RPMI8226 (cell line): ENCODE data around the gene DGCR2.
"Not testable (repeated sequence)": the region's sequence is repeated elsewhere in the genome, so short reads cannot be mapped to it uniquely, and the experiment has no call there.

Experiments
- DNase-seq: peaks from one replicate; pipeline ENCODE4 v3.0.0-alpha.2; 2015

Gene DGCR2

DNA sequence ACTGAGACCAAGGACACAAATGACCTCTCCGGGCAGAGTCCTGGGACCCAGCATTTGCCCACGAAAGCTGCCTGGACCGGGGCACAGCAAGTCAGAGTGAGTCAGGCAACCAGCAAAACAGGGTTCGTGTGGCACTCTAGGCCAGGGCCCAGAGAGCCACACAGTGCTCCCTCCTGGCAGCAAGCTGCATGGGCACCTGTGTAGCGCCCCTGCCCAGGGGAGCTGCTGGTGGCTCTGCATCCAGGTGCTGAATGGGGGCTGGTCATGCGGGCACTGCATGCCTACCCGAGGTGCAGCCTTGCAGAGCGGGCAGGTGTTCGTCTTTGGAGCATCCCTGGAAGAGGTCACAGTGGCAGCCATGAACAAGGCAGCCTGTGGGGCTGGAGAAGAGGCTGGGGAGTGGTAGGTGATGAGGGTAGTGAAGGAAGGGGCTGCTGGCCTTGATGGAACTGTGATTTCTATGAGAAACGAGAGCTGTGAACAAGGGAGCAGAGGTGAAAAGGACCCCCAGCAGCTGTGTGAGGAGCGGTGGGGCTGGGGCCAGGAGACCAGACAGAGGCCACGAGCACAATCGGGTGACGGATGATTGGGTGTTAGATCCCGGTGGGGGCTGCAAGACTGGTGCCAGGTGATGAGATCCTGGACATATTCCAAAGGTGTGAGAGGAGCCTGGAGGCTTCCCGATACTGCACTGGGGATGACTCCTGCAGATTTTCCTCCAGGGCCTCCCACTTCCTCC lies 63.3 kb downstream of the DGCR2 start:
- no peak for DNase-seq

DNA sequence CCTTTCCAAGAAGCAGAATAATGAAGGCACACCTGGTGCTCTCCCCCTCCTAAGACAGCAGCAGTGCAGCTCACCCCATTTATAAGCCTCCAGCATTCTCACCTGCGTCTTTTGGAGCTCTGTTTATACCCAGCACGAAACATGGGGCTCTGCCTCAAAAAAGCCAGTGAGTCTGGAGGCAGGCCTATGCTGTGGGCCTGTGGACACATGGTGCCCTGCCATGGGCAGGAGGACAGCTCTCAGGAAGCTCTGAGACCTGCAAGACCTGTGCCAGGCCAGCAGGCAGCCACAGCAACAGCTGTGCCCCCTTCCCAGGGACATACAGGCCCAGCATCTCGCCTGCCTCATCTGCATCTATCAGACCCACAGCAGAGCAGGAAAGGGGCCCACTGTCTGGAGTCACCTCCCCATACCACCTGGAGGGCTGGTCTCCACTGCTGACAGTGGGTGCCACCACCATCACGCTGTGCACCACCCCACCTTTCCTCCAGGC lies 64.2 kb downstream of the DGCR2 start:
- DNase-seq, result no peak

DNA sequence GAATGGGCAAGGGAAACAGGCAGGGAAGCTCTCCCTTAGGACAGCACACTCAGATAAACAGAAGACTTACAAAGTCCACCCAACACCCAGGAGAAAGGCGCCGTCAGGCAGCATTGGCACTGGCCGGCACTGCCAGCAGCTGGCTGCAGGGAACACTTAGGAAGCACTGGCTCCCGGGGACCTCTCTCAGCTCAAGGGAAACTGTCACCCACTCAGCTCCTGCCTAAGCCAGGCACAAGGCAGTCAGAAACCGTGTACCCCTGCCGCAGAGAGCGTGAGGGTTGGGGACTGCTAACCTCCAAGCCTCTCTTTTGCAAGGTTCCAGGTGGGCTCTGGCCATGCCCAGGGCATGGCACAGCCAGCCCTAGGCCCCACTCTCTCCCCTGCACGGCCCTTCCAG lies 64.7 kb downstream of the DGCR2 start:
- no peak for DNase-seq

DNA sequence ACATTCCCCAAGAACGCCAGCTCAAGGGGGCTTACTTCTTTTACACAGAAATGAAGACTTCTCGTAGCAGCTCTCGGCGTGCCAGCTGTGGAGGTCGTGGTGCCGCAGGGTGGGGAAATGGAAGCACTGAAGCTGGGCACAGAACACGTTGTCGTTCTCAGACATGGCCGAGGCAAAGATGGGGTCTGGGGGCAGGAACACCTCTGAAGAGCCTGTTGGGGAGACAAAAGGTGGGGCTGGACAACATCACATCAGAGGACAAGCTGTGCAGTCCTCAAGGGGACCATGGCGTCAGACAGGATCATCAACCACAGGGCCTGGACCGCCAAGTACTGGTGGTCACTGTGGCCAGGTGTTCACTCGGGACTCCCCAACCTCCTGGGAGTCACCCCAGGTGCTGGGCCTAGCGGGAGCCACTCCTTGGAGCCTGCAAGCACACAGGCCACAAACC lies 65.2 kb downstream of the DGCR2 start:
- no peak for DNase-seq

DNA sequence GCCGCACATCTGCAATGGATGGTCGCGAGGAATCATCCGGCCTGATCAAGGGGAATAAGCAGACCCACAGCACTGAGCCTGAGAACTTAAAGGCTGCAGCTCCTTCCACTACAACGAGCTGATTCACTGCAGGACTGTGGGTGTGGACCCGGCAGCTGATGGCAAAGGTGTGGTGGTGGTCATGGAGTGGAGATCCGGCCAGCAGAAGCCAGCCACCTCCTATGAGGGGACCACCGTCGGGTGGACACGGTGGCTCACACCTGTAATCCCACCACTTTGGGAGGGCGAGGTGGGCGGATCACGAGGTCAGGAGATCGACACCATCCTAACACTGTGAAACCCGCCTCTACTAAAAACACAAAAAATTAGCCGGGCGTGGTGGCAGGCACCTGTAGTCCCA lies 66.4 kb downstream of the DGCR2 start:
- no peak for DNase-seq

DNA sequence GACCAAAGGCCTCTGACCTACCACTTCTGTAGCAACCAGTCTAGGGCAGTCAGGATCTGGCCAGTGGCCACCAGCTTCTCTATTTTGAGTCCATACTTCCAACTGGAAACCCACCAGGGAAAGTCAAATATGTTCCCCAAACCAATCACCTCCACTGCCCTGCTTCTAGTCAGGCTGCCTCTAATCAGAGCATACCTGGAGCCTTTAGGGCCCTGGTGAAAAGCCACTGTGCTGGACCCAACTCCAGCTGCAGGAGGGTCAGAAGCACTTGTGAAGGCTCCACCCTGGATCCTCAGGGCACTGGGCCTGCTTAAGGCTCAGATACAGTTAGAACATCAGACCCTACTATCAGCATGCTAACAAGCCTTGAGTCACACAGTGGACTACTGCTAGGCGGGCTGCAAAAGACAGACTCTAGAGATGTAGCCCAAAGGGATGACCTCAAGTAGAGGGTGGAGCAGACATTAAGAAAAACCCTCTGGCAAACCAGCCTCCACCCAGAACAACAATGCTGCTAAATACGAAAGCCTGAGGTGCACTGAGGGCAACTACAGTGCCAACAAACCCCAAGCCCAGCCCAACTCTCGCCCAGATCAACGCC lies 69.2 kb downstream of the DGCR2 start:
- no peak for DNase-seq

DNA sequence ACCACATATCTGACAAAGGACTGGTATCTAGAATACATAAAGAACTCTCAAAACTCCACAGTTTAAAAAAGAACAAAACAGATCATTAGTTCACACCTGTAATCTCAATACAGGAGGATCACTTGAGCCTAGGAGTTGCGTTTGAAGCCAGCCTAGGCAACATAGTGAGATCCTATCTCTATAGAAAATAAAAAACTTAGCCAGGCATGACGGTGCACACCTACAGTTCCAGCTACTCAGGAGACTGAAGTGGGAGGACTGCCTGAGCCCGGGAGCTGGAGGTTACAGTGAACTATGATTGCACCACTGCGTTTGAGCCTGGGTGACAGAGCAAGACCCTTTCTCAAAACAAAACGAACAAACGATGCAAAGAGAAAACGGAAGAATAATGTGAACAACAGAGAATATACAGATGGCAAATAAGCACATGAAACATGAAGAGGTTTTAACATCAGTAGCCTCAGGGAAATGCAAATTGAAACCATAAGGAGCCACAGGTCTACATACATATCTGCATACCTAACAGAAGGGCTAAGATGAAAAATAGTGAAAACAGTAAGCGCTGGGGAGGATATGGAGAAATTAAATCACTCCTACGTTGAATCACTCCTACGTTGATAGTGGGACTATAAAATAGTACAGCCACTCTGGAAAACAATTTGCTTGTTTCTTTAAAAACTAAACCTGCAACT lies 70.7 kb downstream of the DGCR2 start:
- DNase-seq, result no peak

DNA sequence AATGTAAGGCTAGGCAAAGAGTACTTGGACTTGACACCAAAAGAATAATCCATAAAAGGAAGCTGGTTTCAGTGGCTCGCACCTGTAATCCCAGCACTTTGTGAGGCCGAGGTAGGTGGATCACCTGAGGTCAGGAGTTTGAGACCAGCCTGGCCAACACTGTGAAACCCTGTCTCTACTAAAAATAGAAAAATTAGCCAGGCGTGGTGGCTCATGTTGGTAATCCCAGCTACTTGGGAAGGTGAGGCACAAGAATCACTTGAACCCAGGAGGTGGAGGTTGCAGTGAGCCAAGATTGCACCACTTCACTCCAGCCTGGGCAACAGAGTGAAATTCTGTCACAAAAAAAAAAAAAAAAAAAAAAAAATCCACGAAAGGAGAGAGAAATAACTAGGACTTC lies 71.4 kb downstream of the DGCR2 start:
- not testable (repeated sequence) for DNase-seq

DNA sequence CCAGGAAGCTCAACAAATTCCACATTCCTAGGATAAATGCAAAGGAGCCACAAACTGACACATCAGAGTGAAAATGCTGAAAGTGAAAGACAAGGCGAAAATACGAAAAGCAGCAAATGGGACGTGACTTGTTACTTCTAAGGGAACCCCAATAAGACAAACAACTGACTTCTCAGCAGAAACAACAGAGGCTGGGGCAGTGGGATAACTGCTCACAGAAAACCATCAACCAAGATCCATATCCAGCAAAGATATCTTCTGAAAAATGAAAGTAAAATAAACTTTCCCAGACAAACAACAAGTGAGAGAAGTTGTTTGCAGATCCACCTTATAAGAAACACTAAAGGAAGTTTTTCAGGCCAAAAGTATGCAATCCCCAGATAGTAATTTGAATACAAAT lies 72.1 kb downstream of the DGCR2 start:
- no peak for DNase-seq

DNA sequence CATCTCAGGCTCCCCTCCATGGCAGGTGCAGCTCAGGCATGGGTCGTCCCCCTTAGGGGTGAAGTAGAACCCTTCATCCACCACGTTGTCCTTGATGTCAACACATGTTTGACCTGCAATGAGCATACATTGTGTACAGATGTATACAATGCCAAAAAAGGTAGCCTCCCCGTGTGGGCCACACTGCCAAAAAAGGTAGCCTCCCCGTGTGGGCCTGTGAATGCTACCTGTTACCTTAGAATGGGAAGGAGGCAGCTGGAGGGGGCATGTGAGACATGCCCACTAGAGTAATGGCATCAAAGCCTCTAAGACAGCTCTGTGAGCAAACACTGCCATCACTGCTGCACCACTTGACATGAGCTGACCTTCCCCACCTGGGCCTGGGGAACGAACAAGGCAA lies 73.7 kb downstream of the DGCR2 start:
- DNase-seq, result no peak

DNA sequence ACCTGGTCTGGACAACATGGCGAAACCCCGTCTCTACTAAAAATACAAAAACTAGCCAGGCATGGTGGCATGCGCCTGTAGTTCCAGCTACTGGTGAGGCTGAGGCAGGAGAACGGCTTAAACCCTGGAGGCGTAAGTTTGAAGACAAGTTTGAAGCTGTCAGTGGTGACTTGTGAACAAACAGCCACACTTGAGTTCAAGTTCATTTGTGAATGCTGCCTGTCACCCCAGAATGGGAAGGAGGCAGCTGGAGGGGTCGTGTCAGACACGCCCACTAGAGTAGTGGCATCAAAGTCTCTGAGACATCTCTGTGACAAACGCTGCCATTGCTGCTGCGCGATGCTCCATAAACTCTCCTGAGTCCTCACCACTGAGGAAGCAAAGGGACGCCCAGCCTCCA lies 74.2 kb downstream of the DGCR2 start:
- no peak for DNase-seq

DNA sequence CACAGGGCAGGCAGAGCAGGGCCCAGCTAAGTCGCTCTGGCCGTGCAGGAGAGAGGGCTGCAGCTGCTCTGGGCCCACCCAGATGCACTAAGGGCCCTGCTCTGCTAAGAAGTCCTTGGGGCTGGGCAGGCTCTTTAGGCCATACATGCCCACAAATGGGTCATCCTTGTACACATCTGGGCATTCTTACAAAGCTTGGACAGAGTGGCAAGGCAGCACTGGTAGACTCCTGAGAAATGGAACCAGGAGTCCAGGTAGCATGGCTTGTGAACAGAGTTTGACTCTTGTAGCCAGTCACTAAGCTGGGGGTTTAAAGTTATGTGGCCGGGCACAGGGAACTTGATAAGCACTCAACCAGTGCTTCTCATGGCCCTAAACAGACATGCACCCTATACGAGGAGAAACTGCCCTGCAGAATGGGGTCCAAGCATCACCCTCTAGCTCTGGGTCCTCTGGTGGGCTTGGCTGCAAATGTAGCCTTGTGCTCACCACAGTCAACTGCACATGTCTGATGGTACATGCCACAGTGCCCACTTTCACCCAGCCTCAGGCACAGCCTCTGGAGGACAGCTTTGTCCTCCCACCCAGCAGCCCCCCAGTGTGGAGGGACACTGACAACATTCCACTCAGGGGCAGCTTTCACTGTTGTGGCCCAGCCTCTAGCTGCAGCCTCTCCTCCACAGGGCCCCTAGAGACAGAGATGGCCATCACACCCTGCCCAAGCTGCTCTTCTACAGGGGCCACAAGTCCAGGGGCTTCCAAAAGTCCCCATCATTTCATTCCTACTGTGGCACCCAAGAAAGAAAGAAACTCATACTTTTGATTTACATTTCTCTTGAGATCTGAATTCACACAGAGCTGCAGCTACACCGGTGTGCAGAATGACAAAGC lies 75.2 kb downstream of the DGCR2 start:
- no peak for DNase-seq

DNA sequence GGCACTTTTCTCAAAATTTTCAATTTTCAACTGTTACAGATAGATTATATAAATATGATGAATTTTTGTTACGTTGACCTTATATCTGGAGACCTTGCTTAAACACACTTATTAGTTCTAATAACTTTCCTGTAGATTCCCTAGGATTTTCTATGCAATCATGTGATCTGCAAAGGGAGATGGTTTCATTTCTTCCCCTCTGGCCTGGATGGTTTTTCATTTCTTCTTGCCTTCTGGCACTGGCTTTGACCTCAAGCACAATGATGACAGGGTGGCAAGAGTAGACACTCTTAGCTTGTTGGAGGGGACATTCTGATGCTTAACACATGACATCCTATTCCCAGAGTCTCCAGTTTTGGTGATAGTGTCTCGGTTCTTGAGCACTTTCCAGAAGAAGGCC lies 75.9 kb downstream of the DGCR2 start:
- no peak for DNase-seq

DNA sequence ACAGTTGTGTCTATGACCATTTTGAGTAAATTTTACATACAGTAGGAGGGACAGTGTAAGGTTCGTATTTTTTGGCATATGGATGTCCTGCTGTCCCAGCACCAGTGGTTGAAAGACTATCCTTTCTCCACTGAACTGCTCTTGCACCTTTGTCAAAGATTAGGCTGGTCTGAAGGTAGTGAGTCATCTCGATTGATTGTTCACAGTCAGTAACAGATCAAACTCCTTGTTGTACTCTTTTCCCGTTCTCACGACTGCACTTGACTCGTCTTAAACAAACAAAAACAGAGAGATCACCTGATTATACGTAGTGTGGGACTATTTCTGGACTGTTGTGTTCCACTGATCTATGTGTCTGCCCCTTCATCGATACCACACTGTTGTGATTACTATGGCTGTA lies 77.1 kb downstream of the DGCR2 start:
- no peak for DNase-seq

DNA sequence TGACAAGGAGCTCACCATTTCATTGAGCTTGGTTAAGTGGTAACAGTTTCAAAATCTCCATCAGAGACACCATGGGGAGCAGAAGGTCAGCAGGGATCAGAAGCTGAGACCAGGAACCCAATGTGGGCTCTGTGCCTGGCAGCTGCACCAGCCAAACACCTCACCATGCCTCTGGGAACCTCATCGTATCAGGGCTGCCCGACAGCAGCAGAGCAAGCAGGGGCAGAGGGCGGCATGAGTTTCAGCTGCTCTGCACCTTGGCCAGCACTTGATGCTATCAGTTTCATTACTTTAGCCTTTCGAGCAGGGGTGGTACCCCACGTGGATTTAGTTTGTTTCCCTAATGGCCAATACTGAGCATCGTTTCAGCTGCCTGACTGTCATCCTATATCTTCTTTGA lies 77.8 kb downstream of the DGCR2 start:
- no peak for DNase-seq

DNA sequence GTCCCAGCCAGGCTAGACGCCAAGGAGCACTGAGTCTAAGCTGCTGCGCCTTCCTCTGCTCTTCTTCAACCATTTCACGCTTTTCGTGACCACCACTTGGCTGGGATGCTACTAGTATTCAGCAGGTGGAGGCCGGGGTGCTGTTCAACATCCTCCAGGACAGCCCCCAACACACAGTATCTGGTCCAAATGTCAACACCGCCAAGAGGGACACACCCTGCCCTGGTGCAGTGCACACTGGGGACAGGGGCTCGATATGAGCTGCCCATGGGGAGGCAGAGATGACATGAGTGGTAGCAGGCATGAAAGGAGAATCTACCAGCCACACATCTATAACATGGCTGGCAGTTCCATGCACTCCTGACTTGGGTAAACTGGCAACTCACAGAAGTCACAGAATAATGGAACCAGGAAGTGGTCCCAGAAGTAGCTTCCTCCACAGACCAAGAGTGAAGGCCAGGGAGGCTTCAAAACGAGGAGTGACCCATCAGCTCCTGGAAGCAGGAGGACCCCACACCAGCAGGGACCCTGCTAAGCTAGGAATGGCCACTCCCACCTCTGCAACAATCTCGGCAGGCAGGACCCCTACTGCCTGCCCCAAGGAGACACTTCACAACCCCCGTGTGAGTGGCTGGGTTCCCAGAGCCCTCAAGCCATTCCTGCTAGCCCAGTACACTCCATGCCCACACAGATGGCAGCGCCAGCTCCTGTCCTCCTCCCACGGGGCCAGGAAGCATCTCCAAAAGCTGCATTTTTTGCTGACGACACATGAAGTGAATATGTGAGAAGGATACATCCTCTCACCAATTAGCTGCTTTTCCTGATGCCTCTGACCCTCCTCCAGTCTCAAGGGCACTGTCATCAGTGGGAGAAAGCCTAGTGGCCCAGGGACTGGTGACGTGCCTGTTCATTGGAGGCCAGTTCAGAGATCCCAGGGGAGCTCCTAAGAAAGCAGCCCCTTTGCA lies 78.8 kb downstream of the DGCR2 start:
- no peak for DNase-seq

DNA sequence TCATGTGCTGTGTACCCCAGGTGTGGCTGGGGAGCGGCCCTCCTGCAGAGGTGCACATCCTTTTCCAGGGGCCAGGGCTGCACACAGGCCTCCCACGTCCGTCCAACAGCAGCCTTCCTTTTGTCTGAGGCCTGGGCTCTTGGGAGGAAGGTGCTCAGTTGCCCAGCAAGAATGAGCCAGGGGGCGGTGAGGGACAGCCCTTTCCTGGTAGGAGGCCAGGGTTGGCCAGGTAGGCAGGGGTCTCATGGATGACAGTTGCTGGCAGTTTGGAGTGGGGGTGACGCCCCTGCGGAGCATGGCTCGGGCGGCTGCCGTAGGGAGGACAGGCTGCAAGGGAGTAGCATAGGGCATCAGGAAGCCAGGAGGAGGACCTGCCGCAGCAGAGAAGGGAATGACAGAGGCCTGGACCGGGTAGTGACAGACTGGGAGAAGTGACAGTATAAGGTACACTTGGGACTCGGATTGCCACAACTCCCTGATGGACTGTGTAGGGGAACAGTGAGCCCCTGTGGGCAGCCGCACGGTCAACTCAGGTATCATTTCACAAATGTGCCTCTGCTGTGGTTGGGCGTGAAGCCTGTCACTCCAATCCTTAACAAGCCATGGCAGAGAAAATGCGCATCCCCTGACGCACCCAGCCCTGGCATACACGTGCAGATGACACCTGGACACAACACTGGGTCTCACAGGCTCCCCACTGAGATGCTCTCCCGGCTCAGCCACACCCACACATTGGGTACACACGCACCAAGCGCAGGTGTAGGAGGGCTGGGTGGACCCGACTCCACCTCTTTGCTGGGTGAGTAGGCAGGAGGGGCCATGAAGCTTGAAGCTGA lies 79.7 kb downstream of the DGCR2 start:
- DNase-seq, result no peak

DNA sequence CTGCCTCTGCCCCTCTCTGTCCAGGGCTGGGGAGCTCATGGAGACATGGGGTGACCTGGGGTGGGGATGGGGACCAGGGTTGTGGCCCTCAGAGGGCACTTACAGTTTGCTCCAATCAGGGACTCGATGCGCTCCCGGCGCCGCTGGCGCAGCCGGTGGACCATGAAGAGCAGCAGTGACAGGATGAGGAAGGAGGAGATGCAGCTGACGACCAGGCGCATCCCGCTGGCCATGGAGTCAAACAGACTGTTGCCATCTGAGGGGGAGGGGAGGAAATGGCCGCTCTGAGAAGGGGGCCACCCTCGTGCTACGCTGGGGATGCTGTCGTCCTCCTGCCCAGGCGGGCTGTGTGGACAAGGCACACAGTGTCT lies 80.5 kb downstream of the DGCR2 start:
- DNase-seq, result no peak

DNA sequence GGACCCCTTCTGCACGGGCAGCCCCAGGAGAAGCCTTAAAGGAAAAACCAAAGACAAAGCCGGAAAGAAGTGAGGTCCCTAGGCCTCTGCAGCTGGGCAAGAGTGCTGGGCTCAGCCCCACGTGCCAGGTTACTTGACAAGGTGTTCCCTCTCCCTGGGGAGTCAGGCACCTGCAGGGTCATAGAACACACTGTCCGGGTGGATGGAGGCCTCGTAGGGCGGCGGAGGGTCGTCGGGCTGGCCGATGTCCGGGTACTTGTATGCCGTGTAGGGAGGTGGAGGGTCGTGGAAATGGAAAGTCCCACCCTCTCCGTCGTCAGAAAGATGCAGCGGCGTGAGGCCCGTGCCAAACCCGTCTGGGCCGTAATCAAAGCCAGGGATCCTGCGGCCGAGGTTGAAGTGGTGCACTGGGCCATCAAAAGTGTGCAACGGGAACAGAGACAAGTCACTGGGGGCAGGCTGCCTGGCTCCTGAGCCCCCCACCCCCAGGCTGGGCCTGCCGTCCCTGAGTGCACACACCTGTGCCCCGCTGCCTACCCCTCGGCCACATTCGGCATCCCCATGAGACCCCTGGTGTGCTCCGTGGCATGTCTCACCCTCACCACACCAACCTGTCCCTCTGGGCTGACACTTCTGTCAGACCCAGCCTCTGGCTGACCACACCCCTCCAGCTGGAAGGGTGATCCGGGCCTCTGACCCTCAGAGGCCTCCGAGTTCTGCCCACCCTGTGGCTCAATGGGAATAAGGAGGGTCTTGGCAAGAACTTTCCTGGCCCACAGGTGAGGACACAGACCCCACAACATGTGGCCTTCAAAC lies 81.1 kb downstream of the DGCR2 start:
- no peak for DNase-seq

DNA sequence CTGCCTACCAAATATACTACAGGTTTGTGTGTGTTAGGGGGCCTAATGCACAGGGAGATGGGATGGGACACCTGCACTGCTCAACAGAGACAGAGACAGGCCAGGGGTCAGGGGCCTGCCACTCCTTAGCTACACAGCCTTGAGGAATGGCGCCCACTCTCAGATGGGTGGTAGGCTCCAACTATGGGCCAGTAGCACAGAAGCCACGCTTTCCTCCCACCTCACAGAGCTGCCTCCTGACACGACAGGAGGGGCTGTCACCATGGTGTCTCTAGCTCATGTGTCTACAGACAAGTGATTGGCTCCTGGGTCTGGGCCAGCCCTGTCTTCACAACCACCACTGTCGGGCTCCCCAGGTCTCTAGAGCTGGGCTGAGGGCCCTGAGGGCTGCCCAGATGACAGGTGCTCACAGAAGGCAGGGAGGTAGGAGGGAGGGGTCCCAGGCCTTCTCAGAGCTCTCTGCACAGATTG lies 81.8 kb downstream of the DGCR2 start:
- DNase-seq, result no peak
